HG02588 (cell line): ENCODE measurements around the gene DHRS3.
"Not testable (repeated sequence)": the region's sequence is repeated elsewhere in the genome, so short reads cannot be mapped to it uniquely, and the experiment has no call there.

ENCODE experiments used
- ATAC-seq: cut with Tn5 transposase; IDR thresholded peaks from one replicate; pipeline ENCODE4 v1.9.1; 2021; ENCODE audit warnings: mild to moderate bottlenecking, moderate library complexity; ENCODE audit not compliant: unreplicated experiment

Gene DHRS3

DNA sequence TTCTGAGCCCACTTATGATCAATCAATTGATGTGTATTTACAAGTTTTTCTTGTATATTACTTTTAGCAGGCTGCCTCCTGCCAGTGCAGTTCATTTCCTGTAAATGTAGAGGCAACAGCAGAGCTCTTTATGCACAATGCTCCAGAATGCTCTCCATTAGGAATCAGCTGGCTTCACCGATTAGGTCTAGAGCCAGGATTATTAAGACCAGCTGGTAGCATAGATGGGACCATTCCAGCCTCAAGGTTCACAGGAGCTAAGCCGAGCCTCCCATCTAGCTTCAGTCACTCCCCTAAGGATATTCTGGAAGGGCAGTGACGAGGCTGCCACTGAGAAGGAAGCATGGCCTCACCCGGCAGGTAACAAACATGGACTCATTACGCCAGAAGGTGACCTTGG, 36.8 kb downstream of the DHRS3 start:
- ATAC-seq: no peak

DNA sequence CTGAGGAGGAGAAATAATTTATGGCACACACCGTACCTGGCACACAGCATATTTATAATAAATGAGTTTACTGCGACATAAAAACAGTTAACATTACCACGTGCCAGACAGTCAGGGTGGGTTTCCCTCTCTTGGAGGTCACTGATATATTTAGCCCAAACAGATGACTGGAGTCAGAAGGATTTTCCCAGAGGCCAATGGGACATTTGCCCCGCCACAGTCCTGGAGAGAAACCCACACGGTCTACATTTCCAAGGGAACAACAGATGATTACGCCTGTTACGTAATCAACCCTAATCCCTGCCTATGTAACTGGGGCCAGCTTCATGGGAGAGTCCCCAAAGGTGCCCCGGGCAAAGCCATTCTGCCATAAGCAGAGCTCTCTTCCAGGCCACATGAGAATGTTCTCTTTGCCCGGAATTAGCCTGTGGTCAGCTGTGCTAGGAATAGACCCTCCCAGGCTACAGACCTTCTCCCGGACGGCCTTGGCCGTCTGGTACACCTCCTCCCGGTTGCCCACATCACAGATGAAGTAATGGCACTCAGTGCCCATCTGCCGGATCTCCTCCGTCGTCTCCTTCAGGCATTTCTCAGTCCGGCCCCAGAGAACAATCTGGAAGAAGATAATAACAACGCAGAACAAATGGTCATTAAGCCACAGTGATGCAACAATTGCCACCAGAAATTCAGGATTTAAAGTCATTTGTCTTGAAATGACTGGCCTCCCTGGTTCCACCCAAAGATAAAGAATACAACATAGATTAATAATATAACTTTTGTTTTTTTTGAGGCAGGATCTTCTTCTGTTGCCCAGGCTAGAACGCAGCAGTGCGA, 37.7 kb downstream of the DHRS3 start:
- ATAC-seq: no peak

DNA sequence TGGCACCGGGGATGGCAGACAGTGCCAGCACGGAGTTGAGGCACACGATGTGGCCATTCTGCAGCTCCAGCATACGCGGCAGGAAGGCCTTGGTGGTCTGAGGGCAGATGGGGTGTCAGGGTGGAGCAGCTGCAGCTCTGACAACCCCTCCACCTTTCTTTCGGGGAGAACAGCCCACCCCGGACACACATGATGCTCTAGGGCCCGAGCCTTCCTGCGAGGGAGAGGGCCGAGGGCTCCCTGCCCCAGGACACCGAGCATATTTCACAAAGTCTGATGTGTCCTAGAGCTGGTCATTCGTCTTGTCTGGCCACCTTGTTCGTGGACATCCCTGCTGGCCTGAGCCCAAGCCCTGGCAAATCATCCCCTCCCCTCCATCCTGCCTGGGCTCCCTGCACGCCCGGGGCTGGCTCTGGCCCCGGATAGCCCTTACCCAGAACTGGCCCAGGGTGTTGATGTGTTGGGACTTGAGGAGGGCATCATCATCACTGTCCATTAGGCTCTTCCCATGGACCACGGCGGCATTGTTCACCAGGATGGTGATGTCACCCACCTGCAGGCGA, 39.1 kb downstream of the DHRS3 start:
- ATAC-seq: no peak

DNA sequence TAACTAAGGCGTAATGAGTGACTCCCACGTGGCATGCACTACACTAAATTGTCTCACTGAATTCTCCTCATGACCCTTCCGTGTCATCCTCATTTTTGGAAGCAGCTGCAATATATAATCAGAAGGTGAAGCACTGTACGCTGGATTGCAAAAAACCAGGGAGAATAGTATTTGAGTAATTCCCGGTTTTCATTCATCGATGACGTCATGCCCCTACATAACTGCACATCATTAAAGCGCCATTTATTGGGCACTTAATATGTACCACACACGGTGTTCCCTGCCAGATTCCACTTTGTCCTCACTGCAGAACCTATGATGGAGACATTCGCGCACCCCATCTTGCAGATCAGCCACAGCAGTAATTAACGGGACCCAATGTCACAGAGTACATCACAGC, 41.0 kb downstream of the DHRS3 start:
- no peak for ATAC-seq

DNA sequence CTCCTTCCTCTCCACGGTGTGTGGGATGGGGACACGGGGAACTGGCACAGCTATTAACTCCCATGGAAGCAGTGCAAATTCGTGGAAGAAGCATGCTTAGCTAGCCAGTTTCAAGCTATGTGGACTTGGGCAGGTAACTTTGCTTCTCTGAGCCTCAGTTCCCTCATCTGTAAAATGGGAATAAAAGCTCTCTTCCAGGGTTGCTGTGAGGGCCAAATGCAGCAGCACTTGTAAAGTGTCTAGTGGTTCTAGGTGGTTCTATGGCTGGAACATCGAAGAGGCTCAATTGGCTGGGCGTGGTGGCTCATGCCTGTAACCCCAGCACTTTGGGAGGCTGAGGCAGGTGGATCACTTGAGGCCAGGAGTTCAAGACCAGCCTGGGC, 43.3 kb downstream of the DHRS3 start:
- no peak for ATAC-seq

DNA sequence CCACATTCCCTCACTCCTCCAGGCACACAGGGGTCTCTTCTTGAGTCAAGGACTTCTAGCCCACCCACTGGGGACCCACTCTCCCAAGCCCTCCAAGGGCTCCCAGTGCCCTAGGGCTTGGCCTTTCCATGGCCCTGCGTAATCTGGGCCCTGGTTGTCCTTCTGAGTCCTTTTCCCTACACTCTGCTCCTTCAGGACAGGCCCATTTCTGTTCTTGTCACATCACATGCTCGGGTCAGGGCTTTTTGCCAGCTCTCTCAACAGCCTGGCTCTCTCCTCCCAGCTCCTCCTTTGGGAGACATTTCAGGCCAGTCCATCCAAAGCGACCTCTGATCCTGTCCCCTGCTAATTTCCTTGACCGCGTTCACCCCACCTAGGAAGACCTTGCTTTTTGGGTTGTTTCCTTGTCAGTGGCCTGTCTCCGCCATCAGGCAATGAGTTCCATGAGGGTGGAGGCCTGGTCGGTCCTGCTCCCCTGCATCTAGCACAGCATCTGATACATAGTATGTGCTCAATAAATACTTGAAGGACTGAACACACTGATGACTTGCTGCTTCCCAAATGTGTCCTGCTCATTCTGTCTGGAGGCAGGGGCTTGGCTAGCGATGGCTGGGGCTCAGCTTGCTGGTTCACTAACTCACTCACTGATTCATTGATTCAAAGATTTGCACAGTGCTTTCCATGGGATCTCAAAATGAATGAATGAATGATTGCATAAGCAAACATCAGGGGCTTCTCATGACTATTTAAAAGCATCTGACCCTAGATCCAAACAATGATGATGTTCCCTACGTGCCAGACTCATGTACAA, 44.8 kb downstream of the DHRS3 start:
- no peak for ATAC-seq

DNA sequence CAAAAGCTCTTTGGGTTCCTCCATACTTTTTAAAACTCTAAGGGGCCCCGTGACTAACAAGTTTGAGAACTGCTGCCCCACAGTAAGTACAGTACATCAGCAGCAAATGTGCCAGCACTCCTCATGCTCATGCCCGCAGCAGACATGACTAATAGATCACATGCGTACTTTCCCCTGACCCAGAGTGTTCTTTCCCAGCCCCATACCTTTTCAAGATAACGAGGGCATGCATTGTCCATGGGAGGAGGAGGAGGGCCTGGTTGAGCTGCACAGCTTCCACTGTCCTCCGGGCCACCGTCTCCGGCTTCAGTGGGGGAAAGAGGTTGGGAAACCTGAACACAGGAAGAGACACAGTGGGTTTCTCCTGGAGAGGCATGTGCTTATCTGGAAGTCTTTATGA, 45.5 kb downstream of the DHRS3 start:
- no peak for ATAC-seq

DNA sequence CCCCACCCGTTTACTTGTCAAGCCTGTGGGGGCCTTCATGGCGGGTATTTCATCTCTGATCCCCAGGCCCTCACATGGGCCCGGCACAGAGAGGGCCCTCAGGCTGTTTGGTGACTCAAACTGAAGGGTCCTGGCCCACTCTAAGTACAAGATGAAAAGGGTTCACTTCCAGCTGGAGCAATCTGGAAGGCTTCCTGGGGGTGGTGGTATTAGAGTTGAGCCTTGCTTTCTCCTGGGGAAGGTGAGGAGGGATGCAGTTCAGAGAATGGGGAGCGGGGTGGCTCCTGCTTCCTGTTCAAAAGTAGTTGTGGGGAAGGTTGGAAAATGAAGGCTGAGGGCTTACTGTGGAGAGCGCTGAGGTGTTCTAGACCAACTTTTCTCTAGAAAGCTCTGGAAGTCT, 47.7 kb downstream of the DHRS3 start:
- ATAC-seq: no peak

DNA sequence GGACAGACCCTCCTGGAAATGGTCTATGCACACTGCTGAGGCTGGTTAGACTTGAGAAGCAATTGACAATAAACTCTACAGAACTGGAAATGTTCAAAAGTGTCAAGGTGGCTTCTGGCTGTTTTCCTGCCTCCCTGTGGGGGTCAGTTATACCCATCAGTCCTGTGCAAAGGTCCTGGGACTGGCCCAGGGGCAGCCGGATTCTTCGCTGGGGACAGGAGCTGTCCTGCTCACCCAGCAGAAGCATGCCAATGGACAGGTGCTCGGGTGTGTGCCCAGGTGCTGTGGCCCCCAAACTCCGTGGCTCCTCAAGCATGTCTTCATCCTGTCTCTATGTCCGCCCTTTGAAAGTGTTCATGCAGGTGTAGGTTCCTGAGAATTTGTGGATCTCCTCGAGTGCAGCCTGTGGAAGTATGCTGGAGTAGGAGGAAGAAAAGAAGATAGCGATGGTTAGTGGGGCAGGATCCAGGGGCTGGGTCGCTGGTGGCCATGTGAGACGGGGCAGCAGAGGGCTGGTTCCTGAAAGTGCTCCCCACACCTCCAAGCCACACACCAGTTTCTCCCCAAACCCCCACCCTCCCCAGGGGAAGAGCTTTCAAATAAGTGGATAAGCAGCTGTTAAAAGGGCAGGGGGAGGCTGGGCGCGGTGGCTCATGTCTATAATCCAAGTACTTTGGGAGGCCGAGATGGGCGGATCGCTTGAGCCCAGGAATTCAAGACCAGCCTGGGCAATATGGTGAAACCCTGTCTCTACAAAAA, 49.8 kb downstream of the DHRS3 start:
- ATAC-seq: no peak

DNA sequence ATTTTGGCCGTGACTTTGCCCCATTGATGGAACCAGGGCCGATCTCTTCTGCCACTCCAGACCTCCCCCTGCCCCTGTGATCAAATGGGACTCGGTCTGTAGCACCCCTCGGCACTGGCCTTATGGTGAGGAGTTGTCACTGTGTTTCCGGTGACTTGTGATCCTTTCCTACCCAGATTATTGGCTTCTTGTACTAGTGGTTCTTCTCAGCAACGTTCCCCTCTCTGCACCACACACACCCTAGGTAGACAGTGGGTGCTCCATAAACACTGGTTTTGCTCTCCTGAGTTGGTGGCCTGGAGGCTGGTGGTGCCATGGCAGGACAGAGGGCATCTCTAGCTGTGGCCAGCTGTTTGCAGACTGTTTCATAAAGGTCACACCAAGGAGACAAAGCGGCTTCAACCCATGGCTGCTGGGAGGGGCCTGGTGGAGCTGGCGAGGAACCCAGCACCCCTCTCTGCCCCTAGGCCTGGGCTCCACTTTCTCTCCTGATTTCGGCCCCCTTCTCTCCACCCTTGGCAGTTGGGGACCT, 50.7 kb downstream of the DHRS3 start:
- no peak for ATAC-seq

DNA sequence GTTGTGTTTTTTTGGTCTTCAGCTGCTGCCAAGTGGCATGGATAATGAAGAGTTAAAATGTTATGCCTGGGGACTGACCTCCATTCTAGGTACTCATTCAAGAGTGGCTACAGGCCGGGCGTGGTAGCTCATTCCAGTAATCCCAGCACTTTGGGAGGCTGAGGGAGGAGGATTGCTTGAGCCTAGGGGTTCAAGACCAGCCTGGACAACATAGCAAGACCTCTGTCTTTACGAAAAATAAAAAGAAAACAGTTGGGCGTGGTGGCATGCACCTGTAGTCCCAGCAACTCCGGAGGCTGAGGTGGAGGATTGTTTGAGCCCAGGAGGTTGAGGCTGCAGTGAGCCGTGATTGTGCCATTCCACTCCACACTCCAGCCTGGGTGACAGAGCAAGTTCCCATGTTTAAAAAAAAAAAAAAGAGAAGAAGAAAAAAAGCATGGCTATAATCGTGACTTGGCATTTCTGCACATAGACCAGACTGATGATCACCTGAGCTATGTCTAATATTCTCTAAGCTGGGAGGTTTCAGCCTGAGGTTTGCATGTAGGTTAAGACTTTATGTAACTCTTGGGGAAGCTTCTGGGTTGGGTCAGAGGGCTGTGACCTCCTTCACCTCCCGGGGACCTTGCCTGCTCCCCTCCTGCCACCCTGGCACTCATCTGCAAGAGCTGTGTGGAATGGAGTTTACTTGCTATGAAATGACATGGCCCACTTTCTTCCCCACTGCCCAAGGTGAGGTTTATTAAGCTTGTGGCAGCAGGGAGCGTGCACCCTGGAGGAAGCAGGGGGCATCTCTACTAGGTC, 51.3 kb downstream of the DHRS3 start:
- no peak for ATAC-seq

DNA sequence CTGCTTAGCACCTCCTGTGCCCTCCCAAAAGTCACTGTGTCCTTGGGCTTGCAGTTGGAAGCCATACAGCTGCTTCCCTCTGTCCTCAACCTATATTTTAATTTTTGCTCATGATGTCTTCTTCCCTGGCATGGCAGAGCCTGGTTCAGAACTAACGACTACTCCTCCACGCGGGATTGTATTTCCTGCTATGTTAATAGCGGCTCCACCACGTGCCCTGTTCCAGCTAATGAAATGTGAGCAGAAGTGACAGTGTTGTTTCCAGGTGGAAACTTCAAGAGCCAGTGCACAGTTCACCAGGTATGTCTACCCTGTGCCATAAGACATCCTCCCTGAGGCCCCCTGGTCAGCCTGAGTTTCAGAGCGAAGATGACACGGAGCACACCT, 52.1 kb downstream of the DHRS3 start:
- ATAC-seq: no peak

DNA sequence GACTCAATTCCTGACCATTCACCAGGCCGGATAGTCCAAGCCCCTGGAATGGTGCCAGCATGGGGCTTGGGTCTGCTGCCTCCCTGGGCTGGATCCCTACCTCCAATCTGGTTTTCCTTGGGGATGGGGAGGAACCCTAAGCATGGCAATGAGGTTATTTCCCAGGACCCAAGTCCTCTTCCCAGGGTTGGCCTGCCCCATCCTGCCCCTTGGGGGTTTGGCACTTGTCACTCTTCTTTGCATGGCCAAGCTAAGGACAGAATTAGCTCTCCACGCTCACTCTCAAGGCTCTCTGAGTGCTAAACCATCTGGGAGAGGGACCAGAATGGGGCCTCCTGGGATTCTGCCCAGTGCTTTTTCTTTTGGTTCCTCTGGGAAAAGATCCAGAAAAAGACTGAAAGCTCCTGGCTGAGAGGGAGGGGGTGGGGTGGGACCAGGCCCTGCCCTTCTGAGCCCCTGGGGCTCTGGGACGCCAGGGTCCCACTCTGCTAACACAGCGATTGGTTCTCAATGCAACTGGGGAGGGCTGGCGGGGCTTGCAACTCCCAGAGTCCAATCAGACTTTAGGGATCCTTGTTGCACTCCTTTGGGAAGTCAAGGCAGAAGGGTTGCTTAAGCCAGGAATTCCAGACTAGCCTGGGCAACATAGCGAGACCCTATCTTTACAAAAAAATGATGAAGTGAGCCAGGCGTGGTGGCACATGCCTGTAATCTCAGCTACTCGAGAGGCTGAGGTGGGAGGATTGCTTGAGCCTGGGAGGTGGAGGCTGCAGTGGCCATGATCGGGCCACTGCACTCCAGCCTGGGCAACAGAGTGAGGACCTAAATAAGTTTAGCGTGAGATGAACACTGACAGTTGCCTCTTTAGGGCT, 52.7 kb downstream of the DHRS3 start:
- ATAC-seq: no peak

DNA sequence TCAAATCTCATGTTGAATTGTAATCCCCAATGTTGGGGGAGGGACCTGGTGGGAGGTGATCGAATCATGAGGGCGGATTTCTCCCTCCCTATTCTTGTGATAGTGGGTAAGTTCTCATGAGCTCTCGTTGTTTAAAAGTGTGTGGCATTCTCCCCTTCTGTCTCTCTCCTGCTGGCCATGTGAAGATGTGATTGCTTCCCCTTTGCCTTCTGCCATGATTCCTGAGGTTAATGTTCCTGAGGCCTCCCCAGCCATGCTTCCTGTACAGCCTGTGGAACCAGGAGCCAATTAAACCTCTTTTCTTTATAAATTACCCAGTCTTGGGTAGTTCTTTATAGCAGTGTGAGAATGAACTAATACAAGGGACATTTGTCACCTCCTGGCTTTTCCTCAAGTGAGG, 53.8 kb downstream of the DHRS3 start:
- not testable (repeated sequence) for ATAC-seq

DNA sequence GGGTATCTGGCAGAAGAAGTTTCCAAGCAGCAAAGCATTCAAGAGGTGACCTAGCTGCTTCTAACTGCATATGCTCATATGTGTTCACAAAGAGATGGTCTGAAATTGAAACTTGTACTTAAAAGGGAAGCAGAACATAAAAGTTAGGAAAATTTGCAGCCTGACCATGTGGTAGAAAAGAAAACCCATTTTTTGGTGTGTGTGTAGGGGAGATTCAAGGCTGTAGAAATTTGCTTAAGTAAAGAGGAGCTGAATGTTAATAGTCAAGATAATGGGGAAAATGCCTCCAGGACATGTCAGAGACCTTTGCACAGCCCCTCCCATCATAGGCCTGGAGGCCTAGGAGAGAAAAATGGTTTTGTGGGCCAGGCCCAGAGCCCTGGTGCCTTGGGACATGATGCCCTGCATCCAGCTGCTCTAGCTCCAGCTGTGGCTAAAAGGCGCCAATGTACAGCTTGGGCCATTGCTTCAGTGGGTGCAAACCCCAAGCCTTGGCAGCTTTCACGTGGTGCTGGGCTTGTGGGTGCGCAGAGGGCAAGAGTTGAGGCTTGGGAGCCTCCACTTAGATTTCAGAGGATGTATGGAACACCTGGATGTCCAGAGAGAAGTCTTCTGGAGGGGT, 54.9 kb downstream of the DHRS3 start:
- ATAC-seq: no peak

DNA sequence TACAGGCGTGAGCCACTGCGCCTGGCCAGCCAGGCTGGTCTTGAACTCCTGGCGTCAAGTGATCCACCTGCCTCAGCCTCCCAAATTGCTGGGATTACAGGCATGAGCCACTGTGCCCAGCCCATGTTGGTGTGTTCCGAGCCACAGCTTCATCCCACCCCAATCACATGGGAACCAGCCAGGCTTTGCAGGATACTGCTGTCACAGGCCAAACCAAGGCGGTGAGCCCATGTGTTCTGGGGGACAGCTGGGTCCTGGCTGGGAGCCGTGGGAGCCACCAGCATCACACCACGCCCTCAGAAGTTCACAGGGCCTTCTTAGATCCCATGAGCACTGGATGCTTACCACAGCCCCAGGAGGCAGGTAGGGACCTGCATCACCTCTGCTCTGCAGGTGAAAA, 56.9 kb downstream of the DHRS3 start:
- ATAC-seq: no peak

DNA sequence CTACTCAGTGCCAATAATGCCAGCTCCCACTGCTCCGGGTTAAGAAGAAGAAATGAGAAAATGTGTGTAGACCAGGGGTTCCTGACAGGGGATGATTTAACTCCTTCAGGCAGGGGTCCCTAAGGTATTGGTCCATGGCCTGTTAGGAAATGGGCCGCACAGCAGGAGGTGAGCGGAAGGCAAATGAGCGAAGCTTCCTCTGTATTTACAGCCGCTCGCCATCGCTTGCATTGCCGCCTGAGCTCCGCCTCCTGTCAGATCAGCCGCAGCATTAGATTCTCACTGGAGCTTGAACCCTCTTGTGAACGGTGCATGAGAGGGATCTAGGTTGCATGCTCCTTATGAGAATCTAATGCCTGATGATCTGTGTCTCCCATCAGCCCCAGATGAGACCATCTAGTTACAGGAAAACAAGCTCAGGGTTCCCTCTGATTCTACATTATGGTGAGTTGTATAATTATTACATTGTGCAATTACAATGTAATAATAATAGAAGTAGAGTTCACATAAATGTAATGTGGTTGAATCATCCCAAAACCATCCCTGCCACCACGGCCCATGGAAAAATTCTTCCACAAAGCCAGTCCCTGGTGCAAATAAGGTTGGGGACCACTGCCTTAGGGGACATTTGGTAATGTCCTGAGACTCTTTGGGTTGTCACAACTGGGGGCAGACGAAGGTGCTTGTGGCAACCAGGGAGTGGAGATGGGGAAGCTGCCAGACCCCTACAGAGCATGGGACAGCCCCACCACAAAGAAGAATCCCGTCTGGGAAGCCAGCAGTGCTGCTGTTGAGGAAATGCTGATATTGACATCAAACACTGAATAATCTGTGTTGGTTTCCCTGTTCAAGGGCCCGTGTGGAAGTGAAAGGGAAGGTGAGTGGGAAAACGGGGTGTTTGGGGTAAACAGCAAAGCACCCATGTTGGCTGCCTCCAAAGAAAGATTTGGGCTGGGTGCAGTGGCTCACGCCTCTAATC, 60.8 kb downstream of the DHRS3 start:
- no peak for ATAC-seq
